GM18868 (cell line): Measurements from ENCODE around the gene PSMA7.
"Not testable (repeated sequence)": the region's sequence is repeated elsewhere in the genome, so short reads cannot be mapped to it uniquely, and the experiment has no call there.

Experiments used
- ATAC-seq: cut with Tn5 transposase; IDR thresholded peaks from one replicate; pipeline ENCODE4 v1.9.1; 2021; ENCODE audit warnings: mild to moderate bottlenecking, moderate library complexity; ENCODE audit not compliant: unreplicated experiment

PSMA7 gene

DNA sequence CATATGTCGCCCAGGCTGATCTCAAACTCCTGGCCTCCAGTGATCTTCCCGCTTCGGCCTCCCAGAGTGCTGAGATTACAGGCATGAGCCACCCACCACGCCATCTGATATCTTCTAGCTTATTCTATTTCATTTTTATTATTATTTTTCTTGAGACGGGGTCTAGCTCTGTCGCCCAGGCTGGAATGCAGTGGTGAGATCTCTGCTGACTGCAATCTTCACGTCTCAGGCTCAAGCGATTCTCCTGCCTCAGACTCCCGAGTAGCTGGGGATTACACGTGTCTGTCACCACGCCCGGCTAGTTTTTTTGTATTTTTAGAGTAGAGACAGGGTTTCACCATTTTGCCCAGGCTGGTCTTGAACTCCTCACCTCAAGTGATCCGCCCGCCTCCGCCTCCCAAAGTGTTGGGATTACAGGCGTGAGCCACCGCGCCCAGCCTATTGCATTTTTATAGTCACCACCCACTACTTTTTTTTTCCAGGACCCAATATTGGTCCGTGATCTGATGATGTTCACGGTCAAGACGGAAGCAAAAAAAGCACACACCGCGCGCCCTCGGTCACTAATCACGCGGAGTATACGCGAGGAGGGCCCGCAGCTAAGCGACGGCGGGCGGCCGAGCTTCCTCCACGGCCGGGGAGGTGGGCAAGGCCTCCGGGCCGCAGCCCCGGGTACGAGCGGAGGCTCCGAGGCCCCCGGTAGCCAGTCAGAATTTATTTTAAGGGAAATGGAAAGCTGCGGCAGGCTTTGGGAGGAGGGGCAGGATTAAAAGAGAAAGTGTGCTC is 22.0 kb downstream of the PSMA7 start:
- ATAC-seq: peak; percentile 3

DNA sequence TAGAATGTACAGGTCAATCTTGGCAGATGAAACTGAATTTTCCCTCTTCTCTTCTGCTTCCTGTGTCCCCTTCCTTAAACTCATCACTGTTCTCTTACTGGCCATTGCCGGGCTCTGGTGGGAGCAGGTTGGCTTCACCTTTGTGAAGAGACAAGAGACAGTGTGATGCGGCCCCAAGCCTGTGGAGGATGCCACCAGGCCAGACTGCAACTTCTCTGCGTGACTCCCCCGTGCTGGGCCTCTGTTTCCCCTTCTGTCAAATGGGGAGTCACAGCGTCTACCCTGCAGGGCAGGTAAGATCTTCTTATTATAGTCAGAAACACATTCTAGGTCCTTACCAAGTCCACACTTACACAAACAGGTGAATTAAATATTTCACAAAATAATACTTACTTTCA is 22.8 kb downstream of the PSMA7 start:
- ATAC-seq: no peak

- ATAC-seq: no peak
Observed at GRCh38 chr20:62119591-62120364, 23.4 kb downstream of the PSMA7 start.

DNA sequence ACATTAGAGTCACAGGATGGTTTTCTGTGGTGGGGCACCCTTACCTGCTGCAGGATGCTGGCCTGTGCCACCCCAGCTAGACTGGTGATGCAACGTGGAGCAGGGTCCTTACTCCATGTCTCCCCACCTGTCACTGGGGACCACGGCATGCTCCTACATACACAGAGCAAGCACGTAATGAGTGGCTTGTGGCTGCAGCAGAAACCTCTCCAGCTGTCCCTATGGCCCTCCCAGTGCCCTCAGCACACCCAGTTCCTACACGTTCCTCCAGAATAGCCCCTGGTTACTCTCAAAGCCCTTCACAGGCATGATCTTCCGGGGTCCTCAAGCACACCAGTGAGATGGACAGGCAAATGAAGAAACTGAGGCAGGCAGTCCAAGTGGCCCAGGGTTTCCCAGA is 24.1 kb downstream of the PSMA7 start:
- no peak for ATAC-seq

GRCh38 chr20:62118113-62119043 is 24.8 kb downstream of the PSMA7 start:
- no peak for ATAC-seq

DNA sequence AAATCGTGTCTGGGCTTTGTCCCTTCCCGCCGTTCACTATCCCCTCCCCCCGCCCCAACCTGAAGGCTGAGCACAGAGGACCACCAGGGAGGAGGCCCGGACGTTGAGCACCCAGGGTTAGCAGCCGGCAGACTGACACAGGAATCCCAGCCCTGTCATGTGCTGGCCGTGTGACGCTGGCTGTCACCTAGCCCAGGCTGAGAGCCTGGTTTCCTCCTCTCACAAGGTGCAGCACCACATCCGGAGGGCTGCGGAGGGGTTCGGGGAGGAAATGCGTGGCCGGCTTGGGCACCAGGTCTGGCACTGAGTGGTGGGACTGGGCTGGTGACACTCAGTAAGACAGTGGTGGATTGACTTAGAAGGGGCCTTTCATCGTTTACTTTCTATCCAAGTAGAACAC is 25.5 kb downstream of the PSMA7 start:
- no peak for ATAC-seq

DNA sequence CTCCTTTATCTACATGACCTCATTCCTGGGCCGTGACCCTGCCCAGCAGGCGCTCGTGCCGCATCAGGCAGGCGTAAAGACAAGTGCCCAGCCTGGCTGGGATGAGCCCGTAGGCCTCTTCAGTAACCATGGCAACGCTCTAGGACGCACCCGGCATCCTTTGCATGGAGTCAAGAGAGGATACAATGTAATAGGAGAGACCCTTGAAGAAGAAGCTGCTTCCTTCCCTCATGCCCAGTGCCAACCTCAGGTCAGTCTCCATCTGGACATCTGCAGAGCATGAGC is 25.9 kb downstream of the PSMA7 start:
- no peak for ATAC-seq

- ATAC-seq: no peak
Observed at GRCh38 chr20:62116558-62117361, 26.4 kb downstream of the PSMA7 start.

DNA sequence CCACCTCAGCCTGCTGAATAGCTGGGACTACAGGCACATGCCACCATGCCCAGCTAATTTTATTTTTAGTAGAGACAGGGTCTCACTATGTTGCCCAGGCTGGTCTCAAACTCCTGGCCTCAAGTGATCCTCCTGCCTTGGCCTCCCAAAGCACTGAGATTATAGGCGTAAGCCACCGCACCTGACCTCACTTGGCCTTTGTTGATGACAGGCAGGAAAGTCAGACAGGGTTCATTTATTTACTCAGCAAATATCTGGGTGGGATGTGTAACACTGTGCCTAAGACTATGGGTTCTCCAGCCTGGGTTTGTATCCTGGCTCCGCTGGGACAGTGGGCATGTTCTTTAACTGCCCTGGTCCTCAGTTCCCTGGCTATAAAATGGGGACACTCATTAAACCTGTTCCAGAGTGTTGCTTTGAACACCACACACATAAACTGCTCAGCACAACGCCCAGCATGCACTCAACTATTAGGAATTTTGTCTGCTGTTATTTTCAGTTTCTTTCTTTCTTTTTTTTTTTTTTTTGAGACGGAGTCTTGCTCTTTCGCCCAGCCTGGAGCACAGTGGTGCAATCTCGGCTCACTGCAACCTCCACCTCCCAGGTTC is 27.3 kb downstream of the PSMA7 start:
- ATAC-seq: not testable (repeated sequence)

DNA sequence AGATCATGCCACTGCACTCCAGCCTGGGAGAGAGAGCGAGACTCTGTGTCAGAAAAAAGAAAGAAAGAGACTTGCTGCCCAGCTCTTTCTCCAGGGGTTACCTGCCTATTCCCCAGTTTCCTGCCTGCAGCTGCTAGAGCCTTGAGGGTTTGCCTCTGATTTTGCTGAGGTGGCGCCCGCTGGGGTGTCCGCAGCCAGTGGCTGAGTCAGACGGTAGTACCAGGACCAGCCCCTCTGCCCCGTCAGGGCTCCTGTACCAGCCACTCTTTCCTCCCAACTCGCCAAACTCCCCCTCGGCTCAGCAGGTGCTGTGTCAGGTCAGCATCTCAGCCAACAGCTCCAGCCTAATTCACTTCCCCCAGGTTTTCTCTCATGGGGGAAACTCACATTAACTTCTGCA is 28.3 kb downstream of the PSMA7 start:
- no peak for ATAC-seq

DNA sequence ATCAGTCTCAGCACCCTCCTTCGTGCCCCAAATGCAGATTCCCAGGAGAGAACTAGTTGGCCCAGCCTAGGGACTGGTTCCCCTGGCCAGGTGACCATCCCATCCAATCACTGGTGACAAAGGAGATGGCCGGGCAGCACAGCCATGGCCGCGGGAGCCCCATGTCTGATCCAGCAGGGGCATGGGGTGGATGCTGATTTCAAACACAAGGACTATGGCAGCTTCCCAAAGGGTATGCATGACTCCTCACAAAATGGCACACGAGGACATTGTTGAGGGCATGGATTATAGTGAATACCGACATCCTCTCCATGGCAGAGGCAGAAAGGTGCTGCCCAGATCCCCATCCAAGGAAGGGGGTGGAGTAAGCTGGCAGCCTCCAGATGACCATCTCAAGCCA is 30.8 kb downstream of the PSMA7 start:
- no peak for ATAC-seq

DNA sequence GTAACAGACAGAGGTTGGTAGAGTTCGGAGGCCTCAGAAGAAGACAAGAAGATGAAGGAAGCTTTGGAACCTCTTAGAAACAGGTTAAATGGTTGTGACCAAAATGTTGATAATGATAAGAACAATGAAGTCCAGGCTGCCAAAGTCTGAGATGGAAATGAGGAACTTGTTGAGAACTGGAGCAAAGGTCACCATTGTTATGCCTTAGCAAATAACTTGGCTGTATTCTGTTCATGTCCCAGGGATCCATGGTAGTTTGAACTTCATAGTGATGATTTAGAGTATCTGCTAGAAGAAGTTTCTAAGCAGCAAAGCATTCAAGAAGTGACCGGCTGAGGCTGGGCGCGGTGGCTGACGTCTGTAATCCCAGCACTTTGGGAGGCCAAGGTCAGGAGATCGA is 32.0 kb downstream of the PSMA7 start:
- no peak for ATAC-seq

- no peak for ATAC-seq
Observed at GRCh38 chr20:62105592-62105991, 37.6 kb downstream of the PSMA7 start.

DNA sequence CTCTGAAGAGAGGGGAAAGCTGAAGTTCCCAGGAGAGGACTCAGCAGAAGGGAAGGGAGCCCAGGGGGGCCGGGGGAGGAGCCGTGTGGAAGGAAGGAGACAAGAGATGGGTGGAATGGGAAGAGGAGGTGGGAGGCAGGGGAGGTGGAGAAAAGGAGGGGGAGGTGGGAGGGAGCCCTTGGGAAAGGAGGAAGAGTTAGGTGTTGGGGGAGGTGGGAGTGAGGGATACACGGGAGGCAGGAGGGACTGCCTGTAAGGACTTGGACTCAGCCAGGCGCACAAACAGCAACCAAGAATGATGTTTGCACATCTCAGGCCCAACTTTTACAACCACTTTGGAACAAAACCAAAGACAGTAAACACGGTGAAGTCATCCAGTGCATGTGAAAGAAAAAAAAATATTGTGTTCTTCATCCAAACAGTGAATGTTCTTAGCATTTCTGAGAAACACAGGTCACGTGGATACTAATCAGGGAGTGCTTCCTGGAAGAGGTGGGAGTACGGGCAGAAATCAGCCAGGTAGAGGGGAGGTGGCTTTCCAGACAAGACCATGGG is 38.3 kb downstream of the PSMA7 start:
- no peak for ATAC-seq

DNA sequence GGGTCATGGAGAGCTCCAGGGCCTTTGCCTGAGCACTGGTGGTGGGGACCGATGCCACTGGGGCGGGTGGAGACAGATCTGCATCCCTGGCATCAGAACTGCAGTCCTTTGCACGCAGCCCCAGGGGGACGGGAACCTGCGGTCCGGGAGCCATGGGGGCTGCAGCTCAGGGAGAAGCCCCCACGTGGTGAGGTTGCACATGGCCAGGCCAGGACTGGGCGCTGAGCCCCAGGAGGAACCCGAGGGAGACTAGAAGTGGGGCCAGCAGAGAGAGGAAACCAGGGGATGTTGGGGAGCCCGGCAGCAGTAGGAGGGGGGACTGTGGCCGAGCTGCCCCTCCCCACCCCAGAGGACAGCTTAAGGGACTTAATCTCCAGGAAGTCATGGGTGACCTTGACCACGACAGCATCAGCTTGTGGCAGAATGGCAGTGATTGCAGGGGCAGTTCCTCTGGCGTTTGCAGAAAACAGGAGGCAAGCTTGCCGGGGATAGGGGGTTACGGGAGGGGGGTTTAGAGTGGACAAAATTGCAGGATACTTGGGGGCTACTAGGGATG is 38.9 kb downstream of the PSMA7 start:
- no peak for ATAC-seq

- no peak for ATAC-seq
Observed at GRCh38 chr20:62103508-62104233, 39.5 kb downstream of the PSMA7 start.

DNA sequence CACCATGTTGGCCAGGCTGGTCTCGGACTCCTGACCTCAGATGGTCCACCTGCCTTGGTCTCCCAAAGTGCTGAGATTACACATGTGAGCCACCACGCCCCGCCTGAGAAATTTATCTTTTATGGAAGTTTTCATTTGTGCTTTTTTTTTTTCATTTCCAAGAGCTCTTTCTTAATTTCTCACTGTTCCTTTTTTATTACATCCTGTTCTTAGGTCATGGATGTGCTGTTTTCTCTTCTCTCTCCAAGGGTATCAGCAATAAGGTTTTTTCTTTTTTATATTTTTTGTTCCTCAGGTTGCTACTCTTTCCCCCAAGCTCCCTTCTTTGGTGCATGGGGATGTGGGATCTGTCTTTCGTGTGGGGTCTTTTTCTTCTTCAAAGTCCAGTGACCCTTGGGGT is 42.1 kb downstream of the PSMA7 start:
- ATAC-seq: no peak

DNA sequence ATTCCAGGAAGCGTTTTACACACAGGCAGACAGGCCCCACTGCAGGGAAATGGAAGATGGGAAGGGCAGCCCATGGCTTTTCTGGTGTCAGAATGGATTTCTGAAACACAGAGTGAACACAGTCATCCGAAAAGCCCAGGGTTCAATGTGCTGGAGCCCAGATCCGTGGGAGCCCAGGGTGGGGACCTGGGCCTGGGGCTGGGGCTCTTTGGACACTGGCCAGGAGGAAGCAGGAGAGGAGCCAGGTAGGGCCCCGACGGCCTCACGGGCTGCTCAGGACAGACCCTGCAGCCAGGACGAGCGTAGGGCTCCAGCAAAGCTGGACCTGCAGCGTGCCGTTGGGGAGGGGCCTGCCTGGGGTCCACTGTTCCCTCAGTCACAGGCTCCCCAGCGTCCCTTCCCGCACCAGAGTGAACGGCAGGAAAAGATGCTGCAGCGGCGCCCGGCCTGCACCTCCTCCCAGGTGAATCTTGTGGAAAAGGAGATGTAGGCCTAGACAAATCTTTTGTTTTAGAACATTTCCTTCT is 45.2 kb downstream of the PSMA7 start:
- no peak for ATAC-seq
